IMR-90 (cell line): ENCODE results near the gene DPF3. TPM values are rescaled to one million over a fixed set of nuclear protein-coding genes. Genes with fewer than 3 reads are reported as not detected.

Experiments
- ATAC-seq: fragments of 200-7000 bp; cut with Tn5 transposase; 2 replicates; pipeline ENCODE4 v1.9.1; 2020; ENCODE audit warnings: low read depth, mild to moderate bottlenecking, moderate library complexity
- BruUV-seq: library from RNA; stranded (reverse); fragments of 400-500 nt; replicated peaks from 2 replicates; lab custom pipeline; 2021; lab: Mats Ljungman, UMichigan
- CTCF ChIA-PET: fragments of 300-600 bp; formaldehyde crosslinking; extraction: SDS; loops from one replicate; lab custom pipeline; 2021; ENCODE audit warnings: antibody characterized with exemption; lab: Yijun Ruan, JAX
- POLR2A ChIA-PET: fragments of 300-600 bp; sonication (Branson Sonifier 250); formaldehyde crosslinking; loops from one replicate; lab custom pipeline; 2022; ENCODE audit warnings: antibody characterized with exemption; ENCODE audit not compliant: unreplicated experiment; lab: Charles Lee
- DNase-seq: peaks from one replicate; pipeline ENCODE4 v3.0.0; 2013
- H2AFZ ChIP-seq: replicated peaks from 2 replicates; pipeline ENCODE3; 2013; ENCODE audit warnings: low read length, mild to moderate bottlenecking; ENCODE audit not compliant: poor library complexity
- H2AK5ac ChIP-seq: 2 replicates; pipeline ENCODE4 v1.6.1; 2013; ENCODE audit warnings: low read depth, low read length, inconsistent platforms
- H2AK9ac ChIP-seq: replicated peaks from 2 replicates; pipeline ENCODE3; 2013; ENCODE audit warnings: mild to moderate bottlenecking, low read depth, low read length, moderate library complexity; ENCODE audit not compliant: poor library complexity
- H2BK120ac ChIP-seq: 2 replicates; pipeline ENCODE4 v1.6.1; 2013; ENCODE audit warnings: low read depth, low read length, inconsistent platforms
- H2BK15ac ChIP-seq: 3 replicates; pipeline ENCODE4 v1.6.1; 2013; ENCODE audit warnings: low read depth, low read length, inconsistent platforms
- H2BK20ac ChIP-seq: 2 replicates; pipeline ENCODE4 v1.6.1; 2013; ENCODE audit warnings: low read depth, mild to moderate bottlenecking, inconsistent platforms, low read length, moderate library complexity
- H2BK5ac ChIP-seq: 2 replicates; pipeline ENCODE4 v1.6.1; 2013; ENCODE audit warnings: mild to moderate bottlenecking, low read depth, low read length, inconsistent platforms; ENCODE audit not compliant: poor library complexity, severe bottlenecking
- H3K14ac ChIP-seq: replicated peaks from 2 replicates; pipeline ENCODE4 v1.6.1; 2013; ENCODE audit warnings: low read depth, low read length, inconsistent platforms
- H3K18ac ChIP-seq: 2 replicates; pipeline ENCODE4 v1.6.1; 2013; ENCODE audit warnings: low read depth, low read length, control low read depth
- H3K23ac ChIP-seq: 2 replicates; pipeline ENCODE4 v1.6.1; 2013; ENCODE audit warnings: low read depth, low read length, inconsistent platforms
- H3K27ac ChIP-seq: 2 replicates; pipeline ENCODE4 v1.5.1; 2013; ENCODE audit warnings: mild to moderate bottlenecking, control low read depth, low read length; ENCODE audit not compliant: insufficient read depth
- H3K27me3 ChIP-seq: 2 replicates; pipeline ENCODE4 v1.6.1; 2013; ENCODE audit warnings: low read length; ENCODE audit not compliant: control insufficient read depth, insufficient read depth
- H3K36me3 ChIP-seq: 2 replicates; pipeline ENCODE4 v1.6.1; 2013; ENCODE audit warnings: low read length, mixed read lengths; ENCODE audit not compliant: control insufficient read depth, insufficient read depth
- H3K4ac ChIP-seq: 2 replicates; pipeline ENCODE4 v1.6.1; 2013; ENCODE audit warnings: low read depth, low read length, inconsistent platforms
- H3K4me1 ChIP-seq: 2 replicates; pipeline ENCODE4 v1.6.1; 2013; ENCODE audit warnings: low read length, mixed read lengths; ENCODE audit not compliant: control insufficient read depth, insufficient read depth
- H3K4me2 ChIP-seq: 2 replicates; pipeline ENCODE4 v1.6.1; 2013; ENCODE audit warnings: low read depth, mild to moderate bottlenecking, control low read depth, low read length, moderate library complexity
- H3K4me3 ChIP-seq: 2 replicates; pipeline ENCODE4 v1.5.1; 2013; ENCODE audit warnings: low read depth, mild to moderate bottlenecking, control low read depth, low read length, moderate library complexity; ENCODE audit not compliant: insufficient read depth
- H3K56ac ChIP-seq: 2 replicates; pipeline ENCODE4 v1.6.1; 2013; ENCODE audit warnings: low read length, inconsistent platforms; ENCODE audit not compliant: insufficient read depth; ENCODE audit errors: extremely low read depth
- H3K79me1 ChIP-seq, 2 experiments: 2 replicates each; pipeline ENCODE4 v1.6.1; 2013; ENCODE audit warnings: low read length in 2 of 2, inconsistent platforms in 1 of 2, low read depth in 1 of 2
- H3K9ac ChIP-seq: 2 replicates; pipeline ENCODE4 v1.6.1; 2013; ENCODE audit warnings: low read depth, low read length, control low read depth
- H3K9me1 ChIP-seq: 2 replicates; pipeline ENCODE4 v1.6.1; 2013; ENCODE audit warnings: low read length, inconsistent platforms; ENCODE audit not compliant: insufficient read depth
- H3K9me3 ChIP-seq: 2 replicates; pipeline ENCODE4 v1.6.1; 2013; ENCODE audit warnings: low read length; ENCODE audit not compliant: control insufficient read depth, insufficient read depth
- H4K20me1 ChIP-seq: 2 replicates; pipeline ENCODE4 v1.6.1; 2013; ENCODE audit warnings: low read length, inconsistent platforms; ENCODE audit not compliant: insufficient read depth
- H4K5ac ChIP-seq: 2 replicates; pipeline ENCODE4 v1.6.1; 2013; ENCODE audit warnings: mild to moderate bottlenecking, low read depth, low read length, control low read depth
- H4K8ac ChIP-seq, 2 experiments: 2 replicates each; pipeline ENCODE4 v1.6.1; 2013; ENCODE audit warnings: low read depth in 2 of 2, low read length in 2 of 2, control low read depth in 1 of 2, inconsistent platforms in 1 of 2
- H4K91ac ChIP-seq: 2 replicates; pipeline ENCODE4 v1.6.1; 2013; ENCODE audit warnings: low read depth, low read length, inconsistent platforms; ENCODE audit not compliant: insufficient read depth
- CEBPB ChIP-seq: IDR thresholded peaks from 2 replicates; pipeline ENCODE4 v1.6.1; 2012; ENCODE audit warnings: low read depth, low read length, improper control_type of control experiment
- CTCF ChIP-seq: conservative IDR thresholded peaks from 2 replicates; pipeline ENCODE4 v1.5.1; 2012; ENCODE audit warnings: mild to moderate bottlenecking, low read depth, low read length, improper control_type of control experiment
- MXI1 ChIP-seq: IDR thresholded peaks from 2 replicates; pipeline ENCODE4 v1.6.1; 2012; ENCODE audit warnings: low read depth, mild to moderate bottlenecking, low read length, moderate library complexity, borderline replicate concordance
- POLR2A ChIP-seq: IDR thresholded peaks from 2 replicates; pipeline ENCODE4 v1.6.1; 2012; ENCODE audit warnings: mild to moderate bottlenecking, low read depth, low read length
- RAD21 ChIP-seq: IDR thresholded peaks from 2 replicates; pipeline ENCODE4 v1.6.1; 2012; ENCODE audit warnings: low read length, improper control_type of control experiment
- SMC3 ChIP-seq: fragments of 150-350 bp; IDR thresholded peaks from 2 replicates; pipeline ENCODE4 v1.6.1; 2016; ENCODE audit warnings: low read depth, mild to moderate bottlenecking, antibody characterized with exemption, low read length, moderate library complexity
- WGBS, 2 experiments: methylation state at CpG; one replicate each; pipeline versions ENCODE4 v1.1.5 to v1.1.7; 2013; ENCODE audit warnings: missing lambda C conversion rate in 2 of 2; ENCODE audit not compliant: insufficient read length in 1 of 2; ENCODE audit errors: extremely low coverage in 2 of 2; 5-methylcytosine and 5-hydroxymethylcytosine counted together
- dilution Hi-C: fragments of 300-500 bp; cut with HindIII; formaldehyde crosslinking; loops from one replicate; pipeline ENCODE4 v1.14.3; 2018; ENCODE audit warnings: low sequenced_read_pairs; ENCODE audit not compliant: unreplicated experiment
- in situ Hi-C: fragments of 300-500 bp; cut with MboI; formaldehyde crosslinking; loops from 3 replicates; pipeline ENCODE4 v1.14.3; 2019; ENCODE audit warnings: low sequenced_read_pairs, inconsistent platforms, mixed read lengths
- intact Hi-C: fragments of 100-400 bp; cut with micrococcal nuclease; formaldehyde crosslinking; loops from 2 replicates; pipeline ENCODE4 v1.10.0; 2022
- polyA plus RNA-seq, 3 experiments: library from polyadenylated mRNA; depleted of rRNA; stranded (reverse); fragments of >200 nt; gene quantifications; 2 replicates each; pipeline ENCODE4 v1.2.3, GENCODE V29; 2012; ENCODE audit warnings: low replicate concordance in 1 of 3
- total RNA-seq: library from RNA; depleted of rRNA; stranded (reverse); fragments of >200 nt; gene quantifications from 2 replicates; pipeline ENCODE4 v1.2.3, GENCODE V29; 2012

The DPF3 gene
- total and polyA plus RNA-seq, 2 of the 4 experiments (the other 2 are of a cell fraction): 30.5 to 32.8 TPM

GRCh38 chr14:72745991-72746980, 147.6 kb downstream of the DPF3 start:
- Histone ChIP-seq H3K79me1 (peaks cover 6 to 33% of the 10 kb centered on the region in 2 experiments; a peak in 2 of 4 replicates), H3K4ac (peak overlapping the region; percentile 93), H2BK15ac (peak overlapping the region; percentile 48; the same call in 2 of the 3 replicates), H4K91ac (peak overlapping the region; percentile 88), H4K8ac (peak overlapping the region; percentile 36 to 87), H3K27ac (peak overlapping the region; percentile 78), H3K4me1 (peaks cover 26% of the 10 kb centered on the region), H2AK5ac (peak overlapping the region; percentile 95), H2AK9ac (peak overlapping the region; percentile 88), H3K9me3 (no peaks in the 10 kb centered on the region), H2AFZ (peak overlapping the region; percentile 60), H3K14ac (peak overlapping the region; percentile 82), H3K23ac (peak overlapping the region; percentile 54), H3K4me3 (no peak overlapping the region), H4K5ac (peak overlapping the region; percentile 66), H3K9ac (peak overlapping the region; percentile 14; the same call in 1 of the 2 replicates), H2BK20ac (peak overlapping the region; percentile 83), H2BK5ac (peak overlapping the region; percentile 78), H2BK120ac (peak overlapping the region; percentile 68), H3K36me3 (0 out of 2 replicates have a peak, but pooled peaks cover 2% of the 10 kb centered on the region), H3K18ac (peak overlapping the region; percentile 34), H3K27me3 (no peaks in the 10 kb centered on the region), H4K20me1 (no peaks in the 10 kb centered on the region), H3K4me2 (peak overlapping the region; percentile 23; the same call in 1 of the 2 replicates), H3K56ac (peak overlapping the region; percentile 45), H3K9me1 (peaks cover 30% of the 10 kb centered on the region)
- WGBS, 2 experiments: 91% methylated on average over 9 of the region's 20 CpGs; no CpG with 5 or more reads in 1 of the 2 experiments
- dilution Hi-C loops (no loop called here), intact Hi-C loops (loop anchor here (2.0 to 5.0 kb wide), 3 partner anchors 35 to 229 kb away; partner anchors contain the start of gene DPF3), in situ Hi-C loops (no loop called here)
- no TSS peak for BruUV-seq
- DNase-seq (peak; percentile 84), ATAC-seq (peak; percentile 74)
- TF ChIP-seq SMC3 (peak; percentile 41), CTCF (peak; percentile 40), RAD21 (peak; percentile 46), CEBPB (peak; percentile 84), POLR2A (no peak), MXI1 (no peak)
- ChIA-PET POLR2A (no interaction called here), CTCF (interaction anchor here (1.3 kb wide), 1 partner anchor 10 kb away, joined by 4 read pairs; no protein-coding TSS in a partner anchor)
